Transverse colon (tissue), 4 donors: ENCODE results near the gene FAM47E. TPM values are rescaled to one million over a fixed set of nuclear protein-coding genes. Genes with fewer than 3 reads are reported as not detected.

ENCODE experiments used
- DNase-seq: peaks from one replicate; pipeline ENCODE4 v3.0.0-alpha.2; 2019
- H3K27ac ChIP-seq, 4 donors: fragments of 200-600 bp; sonication (generic); 2 replicates each; pipeline ENCODE4 v1.5.1; 2016 to 2018; ENCODE audit warnings: inconsistent platforms in 4 of 4
- H3K27me3 ChIP-seq: fragments of 200-600 bp; sonication (generic); 2 replicates; pipeline ENCODE4 v1.5.1; 2017; ENCODE audit warnings: inconsistent platforms
- H3K36me3 ChIP-seq, 4 donors: fragments of 200-600 bp; sonication (generic); 2 replicates each; pipeline ENCODE4 v1.5.1; 2017 to 2019; ENCODE audit warnings: inconsistent platforms in 4 of 4
- H3K4me1 ChIP-seq, 4 donors: fragments of 200-600 bp; sonication (generic); 2 replicates each; pipeline ENCODE4 v1.5.1; 2017 to 2020; ENCODE audit warnings: inconsistent platforms in 4 of 4
- H3K4me3 ChIP-seq, 4 donors: fragments of 200-600 bp; sonication (generic); 1 replicate in 1 of 4; 2 replicates in 3 of 4; pipeline versions ENCODE4 v1.5.1 to v1.6.1; 2017 to 2019; ENCODE audit warnings: inconsistent platforms in 4 of 4
- H3K9me3 ChIP-seq, 2 donors: fragments of 200-600 bp; sonication (generic); 2 replicates each; pipeline ENCODE4 v1.5.1; 2017 to 2019; ENCODE audit warnings: inconsistent platforms in 2 of 2
- EP300 ChIP-seq: sonication (generic); formaldehyde crosslinking; IDR thresholded peaks from one replicate; pipeline ENCODE4 v1.6.1; 2017; ENCODE audit warnings: antibody characterized with exemption, low read depth
- POLR2A ChIP-seq: fragments of 450-650 bp; IDR thresholded peaks from one replicate; pipeline ENCODE4 v1.6.1; 2016; ENCODE audit warnings: antibody characterized with exemption, mild to moderate bottlenecking, moderate library complexity
- POLR2AphosphoS5 ChIP-seq, 3 donors: sonication (generic); formaldehyde crosslinking; IDR thresholded peaks; one replicate each; pipeline ENCODE4 v1.6.1; 2016; ENCODE audit warnings: antibody characterized with exemption in 3 of 3
- WGBS, 2 donors: methylation state at CpG; one replicate each; pipeline ENCODE4 v1.1.5; 2018; ENCODE audit warnings: low coverage in 1 of 2; 5-methylcytosine and 5-hydroxymethylcytosine counted together
- in situ Hi-C, 4 donors: fragments of 200-750 bp; cut with MboI; loops; one replicate each; pipeline versions ENCODE4 v1.15.0 to v1.15.1; 2017; ENCODE audit warnings: low sequenced_read_pairs in 3 of 4, low pct_ligation_motif_present in 1 of 4, low pct_unique_long_range_greater_than_20kb in 1 of 4
- intact Hi-C: fragments of 100-400 bp; cut with DNase I; formaldehyde crosslinking; loops from one replicate; pipeline ENCODE4 v1.15.1; 2023; ENCODE audit warnings: low total_unique reads
- total RNA-seq, 4 donors: library from RNA; depleted of rRNA; stranded (reverse); fragments of >200 nt; gene quantifications; one replicate each; pipeline ENCODE4 v1.1.0, GENCODE V29; 2016
- TF ChIP-seq, protein P1 (sequence below), 5 experiments: fragments of 200-600 bp in 3 of 5; fragments of 450-650 bp in 2 of 5; sonication (generic) in 3 of 5; IDR thresholded peaks; 1 replicate in 2 of 5; 2 replicates in 3 of 5; pipeline ENCODE4 v1.5.1; 2016 to 2017; ENCODE audit warnings: antibody characterized with exemption in 5 of 5, inconsistent platforms in 3 of 5, mild to moderate bottlenecking in 2 of 5, moderate library complexity in 1 of 5

FAM47E gene
- total RNA-seq, 4 donors from 2014 or later: 0.20 to 7.8 (median 2.8) TPM

DNA sequence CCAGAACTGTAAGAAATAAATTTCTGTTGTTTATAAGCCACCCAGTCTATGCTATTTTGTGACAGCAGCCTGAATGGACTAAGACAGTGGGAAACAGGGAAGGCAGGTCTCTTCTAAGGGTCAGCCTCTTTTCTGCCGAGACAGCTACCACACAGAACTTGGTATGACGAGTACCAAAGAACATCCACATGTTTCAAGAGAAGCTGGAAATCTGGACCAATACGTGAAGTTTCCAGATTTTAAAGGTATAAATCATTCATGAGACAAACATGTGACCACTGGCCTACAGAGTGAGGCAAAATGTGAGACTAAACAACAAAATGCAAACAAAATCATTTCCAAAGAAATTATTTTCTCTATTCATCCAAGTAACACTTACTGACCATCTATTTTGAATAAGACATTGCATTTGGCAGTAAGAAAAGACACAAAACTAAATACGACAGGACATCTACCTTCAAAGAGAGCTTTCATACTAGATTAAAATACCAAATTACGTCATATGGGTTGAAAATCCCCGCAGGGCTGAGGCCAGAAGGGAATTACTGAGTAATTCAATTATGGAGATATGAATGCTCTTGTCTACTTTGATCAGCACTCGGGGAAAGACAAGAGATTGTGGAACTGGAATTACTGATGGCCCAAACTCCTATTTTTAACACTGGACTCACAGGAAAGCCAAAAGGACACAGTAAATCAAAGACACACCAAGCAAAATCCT is 45.1 kb upstream of the FAM47E start:
- intact Hi-C loops (no loop called here), in situ Hi-C loops (no loop called here)
- TF ChIP-seq POLR2A (no peak), POLR2AphosphoS5 (IDR thresholded peaks at IDR 0.05) (no peak), EP300 (no peak)
- TF ChIP-seq, protein P1, sequence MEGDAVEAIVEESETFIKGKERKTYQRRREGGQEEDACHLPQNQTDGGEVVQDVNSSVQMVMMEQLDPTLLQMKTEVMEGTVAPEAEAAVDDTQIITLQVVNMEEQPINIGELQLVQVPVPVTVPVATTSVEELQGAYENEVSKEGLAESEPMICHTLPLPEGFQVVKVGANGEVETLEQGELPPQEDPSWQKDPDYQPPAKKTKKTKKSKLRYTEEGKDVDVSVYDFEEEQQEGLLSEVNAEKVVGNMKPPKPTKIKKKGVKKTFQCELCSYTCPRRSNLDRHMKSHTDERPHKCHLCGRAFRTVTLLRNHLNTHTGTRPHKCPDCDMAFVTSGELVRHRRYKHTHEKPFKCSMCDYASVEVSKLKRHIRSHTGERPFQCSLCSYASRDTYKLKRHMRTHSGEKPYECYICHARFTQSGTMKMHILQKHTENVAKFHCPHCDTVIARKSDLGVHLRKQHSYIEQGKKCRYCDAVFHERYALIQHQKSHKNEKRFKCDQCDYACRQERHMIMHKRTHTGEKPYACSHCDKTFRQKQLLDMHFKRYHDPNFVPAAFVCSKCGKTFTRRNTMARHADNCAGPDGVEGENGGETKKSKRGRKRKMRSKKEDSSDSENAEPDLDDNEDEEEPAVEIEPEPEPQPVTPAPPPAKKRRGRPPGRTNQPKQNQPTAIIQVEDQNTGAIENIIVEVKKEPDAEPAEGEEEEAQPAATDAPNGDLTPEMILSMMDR (IDR thresholded peaks at IDR 0.05): no peak
- Histone ChIP-seq H3K27ac (peak overlapping the region; percentile 97 to 98 (median 98)), H3K9me3 (no peaks in the 10 kb centered on the region), H3K27me3 (no peaks in the 10 kb centered on the region), H3K36me3 (no peaks in the 10 kb centered on the region), H3K4me3 (no peak overlapping the region), H3K4me1 (peaks cover 47 to 98% (median 60%) of the 10 kb centered on the region in 4 donors)
- WGBS, 2 donors: 71 to 80% methylated on average over 6 to 7 of the region's 7 CpGs
- no peak for DNase-seq

DNA sequence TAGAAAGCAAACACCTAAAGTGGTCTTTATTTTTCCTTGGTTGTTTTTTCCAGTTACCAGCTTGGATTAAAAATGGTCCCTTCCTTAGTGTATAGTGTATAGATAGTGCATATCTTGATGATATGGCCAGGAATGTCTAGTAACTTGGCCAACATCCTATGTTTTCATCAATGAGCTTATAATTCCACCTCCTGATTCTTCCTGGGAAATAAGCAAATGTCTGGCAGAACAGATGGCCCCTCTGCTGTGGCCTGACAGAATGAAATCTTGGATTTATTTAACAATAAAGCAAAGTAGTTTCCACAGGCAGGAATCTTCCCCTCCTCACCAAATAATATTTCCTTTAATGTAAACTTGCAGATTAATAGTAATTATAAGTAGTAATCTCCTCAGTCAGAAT is 44.0 kb upstream of the FAM47E start:
- H3K36me3 ChIP-seq: no peaks in the 10 kb centered on the region
- H3K4me1 ChIP-seq: peaks cover 54 to 99% (median 63%) of the 10 kb centered on the region in 4 donors
- in situ Hi-C loops: no loop called here
- TF ChIP-seq POLR2A (no peak), EP300 (no peak), POLR2AphosphoS5 (IDR thresholded peaks at IDR 0.05) (no peak)
- TF ChIP-seq, protein P1 (IDR thresholded peaks at IDR 0.05): no peak
- no peak for DNase-seq
- peak overlapping the region; percentile 97 to 98 (median 98) for H3K27ac ChIP-seq
- H3K9me3 ChIP-seq: no peaks in the 10 kb centered on the region
- no peak overlapping the region for H3K4me3 ChIP-seq
- H3K27me3 ChIP-seq: no peaks in the 10 kb centered on the region
- intact Hi-C loops: no loop called here

DNA sequence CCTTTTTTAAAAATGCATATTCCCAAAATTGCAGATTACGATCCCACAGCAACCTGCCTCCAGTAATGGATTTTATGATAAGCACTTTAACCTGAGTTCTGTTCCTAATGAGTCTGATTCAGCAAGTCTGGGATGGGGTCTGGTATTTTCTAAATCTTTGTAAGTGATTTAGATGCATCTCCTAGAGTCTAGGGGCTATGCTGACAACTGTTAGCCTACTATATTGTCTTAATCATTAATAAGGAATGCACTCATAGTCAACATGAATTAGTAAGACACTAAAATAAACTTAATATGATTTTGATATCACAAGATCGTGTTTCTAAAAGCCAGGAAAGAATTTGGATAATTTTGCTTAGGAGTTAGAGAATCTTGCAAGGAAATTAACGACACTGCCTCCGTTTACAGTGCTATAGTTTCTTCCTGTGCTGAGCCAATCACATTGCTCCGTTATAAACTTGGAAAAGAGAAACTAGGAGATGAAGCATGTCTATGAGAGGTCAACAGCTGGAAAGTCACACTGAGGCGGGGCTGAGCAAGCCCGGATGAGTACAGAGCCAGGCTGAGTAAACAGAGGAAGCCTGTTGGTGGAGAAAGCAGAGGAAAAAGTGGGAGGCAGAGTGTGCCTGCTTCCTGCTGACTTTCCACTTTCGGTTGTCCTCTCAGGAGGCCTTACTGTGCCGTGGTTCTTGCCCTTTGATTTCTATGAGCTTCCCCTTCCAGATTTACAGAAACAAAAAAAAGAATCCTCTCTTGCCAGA is 43.3 kb upstream of the FAM47E start:
- Histone ChIP-seq H3K27me3 (no peaks in the 10 kb centered on the region), H3K4me1 (peaks cover 53 to 95% (median 64%) of the 10 kb centered on the region in 4 donors), H3K4me3 (peak overlapping the region in 1 of 4 donors; percentile 29), H3K9me3 (no peaks in the 10 kb centered on the region), H3K27ac (peak overlapping the region; percentile 97 to 98 (median 98)), H3K36me3 (no peaks in the 10 kb centered on the region)
- TF ChIP-seq, protein P1 (IDR thresholded peaks at IDR 0.05): no peak
- TF ChIP-seq EP300 (no peak), POLR2AphosphoS5 (IDR thresholded peaks at IDR 0.05) (peak; percentile 72 to 85 (median 74)), POLR2A (peak; percentile 51)
- in situ Hi-C loops: no loop called here
- 17 to 22% methylated on average over 9 of the region's 9 CpGs for WGBS, 2 donors
- DNase-seq: peak; percentile 82
- intact Hi-C loops: no loop called here

GRCh38 chr4:76209881-76210280 is 41.6 kb upstream of the FAM47E start:
- H3K27ac ChIP-seq: peak overlapping the region; percentile 97 to 98 (median 98)
- H3K9me3 ChIP-seq: no peaks in the 10 kb centered on the region
- TF ChIP-seq POLR2A (no peak), POLR2AphosphoS5 (IDR thresholded peaks at IDR 0.05) (no peak), EP300 (no peak)
- TF ChIP-seq, protein P1 (IDR thresholded peaks at IDR 0.05): no peak
- H3K27me3 ChIP-seq: no peaks in the 10 kb centered on the region
- H3K36me3 ChIP-seq: no peaks in the 10 kb centered on the region
- in situ Hi-C loops: no loop called here
- no peak for DNase-seq
- no peak overlapping the region for H3K4me3 ChIP-seq
- H3K4me1 ChIP-seq: peaks cover 52 to 87% (median 66%) of the 10 kb centered on the region in 4 donors
- WGBS, 2 donors: 79 to 85% methylated on average over 4 of the region's 4 CpGs
- intact Hi-C loops: no loop called here
